ENCODE measurements around the gene ADGRL1.

The ADGRL1 gene

GRCh38 chr19:14113762-14114414 is 92.1 kb downstream of the ADGRL1 start:
- Mint-ChIP-seq H3K36me3 (ENCODE audit: low read depth) (peaks cover 2% of the 10 kb centered on the region), H3K27me3 (no peaks in the 10 kb centered on the region), H3K4me1 (ENCODE audit: low read depth) (peaks cover 43% of the 10 kb centered on the region), H3K27ac (no peak overlapping the region), H3K4me3 (no peak overlapping the region), H3K9me3 (no peaks in the 10 kb centered on the region)

DNA sequence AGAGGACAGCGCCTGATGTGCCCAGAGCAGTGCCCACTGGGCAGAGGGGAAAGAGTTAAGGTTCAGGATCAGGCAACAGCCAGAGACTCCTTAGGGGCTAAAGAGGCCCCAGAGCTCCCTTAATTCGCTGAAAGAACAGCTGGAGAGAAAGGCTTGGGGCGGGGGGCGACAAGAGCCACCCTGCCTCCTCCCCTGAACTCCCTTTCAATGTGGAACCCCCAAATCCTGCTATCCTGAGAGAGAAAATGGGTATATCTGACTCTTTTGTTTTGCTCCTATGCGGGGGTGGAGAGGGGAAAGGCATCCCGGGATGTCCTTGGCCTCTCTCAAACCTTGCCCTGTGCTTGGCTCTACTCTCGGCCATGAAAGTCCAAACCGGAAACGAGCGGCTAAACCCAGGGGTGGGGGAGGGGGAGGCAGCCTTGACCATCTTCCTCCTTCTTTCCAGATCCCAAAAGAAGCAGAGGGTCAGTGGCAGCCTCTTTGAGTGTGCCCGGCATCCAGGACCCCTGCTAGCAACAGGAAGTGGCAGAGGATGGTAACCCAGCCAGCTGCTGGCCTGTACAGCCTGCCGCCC is 93.1 kb downstream of the ADGRL1 start:
- no peak overlapping the region for H3K27ac Mint-ChIP-seq

DNA sequence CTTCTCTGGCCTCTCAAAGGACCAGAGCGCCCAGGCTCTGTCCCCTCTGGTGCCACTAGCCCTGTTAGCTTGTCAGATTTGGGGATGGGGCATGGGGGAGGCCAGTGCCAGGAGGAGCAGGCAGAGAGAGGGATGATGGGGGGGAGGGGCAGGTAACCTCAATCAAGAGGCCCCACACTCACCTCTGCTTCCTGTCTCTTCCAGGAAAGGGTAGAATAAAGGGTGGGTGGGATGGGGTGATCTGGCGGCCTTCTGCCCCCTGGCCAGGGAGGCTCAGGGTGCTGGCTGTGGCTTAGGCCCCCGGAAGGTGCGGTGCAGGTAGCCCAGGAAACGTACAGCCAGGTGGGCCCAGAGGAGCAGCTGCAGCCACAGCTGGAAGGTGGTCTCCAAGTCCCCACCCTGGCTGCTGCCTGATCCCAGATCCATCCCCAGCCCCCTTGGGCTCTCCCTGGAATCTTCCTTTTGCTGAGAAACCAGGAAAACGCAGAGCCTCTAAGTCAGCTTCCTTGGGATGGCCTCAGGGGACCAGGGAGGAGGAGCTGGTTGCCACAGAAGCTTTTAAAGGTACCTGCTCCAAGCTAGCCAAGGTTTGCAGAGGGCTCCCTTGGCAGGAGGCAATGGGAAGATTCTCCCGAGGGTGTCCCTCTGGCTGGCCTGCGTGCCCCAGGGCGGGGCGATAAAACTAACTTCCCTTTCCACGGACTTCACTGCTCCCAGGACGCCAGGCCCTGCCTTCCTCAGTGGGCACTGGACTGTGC is 93.7 kb downstream of the ADGRL1 start:
- Mint-ChIP-seq H3K27me3 (no peaks in the 10 kb centered on the region), H3K27ac (no peak overlapping the region), H3K36me3 (ENCODE audit: low read depth) (no peaks in the 10 kb centered on the region), H3K4me1 (ENCODE audit: low read depth) (peaks cover 37% of the 10 kb centered on the region), H3K9me3 (no peaks in the 10 kb centered on the region), H3K4me3 (no peak overlapping the region)

More for the DNA sequence above, 93.1 kb downstream of the ADGRL1 start:
- no peaks in the 10 kb centered on the region for H3K9me3 Mint-ChIP-seq
- H3K27me3 Mint-ChIP-seq: no peaks in the 10 kb centered on the region
- H3K4me3 Mint-ChIP-seq: no peak overlapping the region
- H3K36me3 Mint-ChIP-seq (ENCODE audit: low read depth): no peaks in the 10 kb centered on the region
- H3K4me1 Mint-ChIP-seq (ENCODE audit: low read depth): peaks cover 37% of the 10 kb centered on the region

DNA sequence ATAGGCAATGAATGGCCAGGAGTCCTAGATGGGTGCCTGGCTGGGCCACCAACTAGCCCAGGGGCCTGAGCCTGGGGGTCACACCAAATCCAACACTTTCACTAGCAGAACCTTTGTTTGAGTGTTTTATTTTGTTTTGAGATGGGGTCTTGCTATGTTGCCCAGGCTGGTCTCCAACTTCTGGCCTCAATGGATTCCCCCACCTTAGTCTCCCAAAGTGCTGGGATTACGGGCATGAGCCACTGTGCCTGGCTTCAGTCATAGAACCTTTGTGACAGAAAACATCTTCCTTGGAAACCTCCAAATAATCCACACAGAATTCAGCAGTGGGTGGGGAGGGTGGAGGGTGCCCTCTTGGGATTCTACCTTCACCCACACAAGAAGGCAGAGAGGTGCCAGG is 94.5 kb downstream of the ADGRL1 start:
- H3K27ac Mint-ChIP-seq: no peak overlapping the region
- no peaks in the 10 kb centered on the region for H3K27me3 Mint-ChIP-seq
- no peak overlapping the region for H3K4me3 Mint-ChIP-seq
- H3K9me3 Mint-ChIP-seq: no peaks in the 10 kb centered on the region
- H3K36me3 Mint-ChIP-seq (ENCODE audit: low read depth): no peaks in the 10 kb centered on the region
- H3K4me1 Mint-ChIP-seq (ENCODE audit: low read depth): peaks cover 32% of the 10 kb centered on the region

DNA sequence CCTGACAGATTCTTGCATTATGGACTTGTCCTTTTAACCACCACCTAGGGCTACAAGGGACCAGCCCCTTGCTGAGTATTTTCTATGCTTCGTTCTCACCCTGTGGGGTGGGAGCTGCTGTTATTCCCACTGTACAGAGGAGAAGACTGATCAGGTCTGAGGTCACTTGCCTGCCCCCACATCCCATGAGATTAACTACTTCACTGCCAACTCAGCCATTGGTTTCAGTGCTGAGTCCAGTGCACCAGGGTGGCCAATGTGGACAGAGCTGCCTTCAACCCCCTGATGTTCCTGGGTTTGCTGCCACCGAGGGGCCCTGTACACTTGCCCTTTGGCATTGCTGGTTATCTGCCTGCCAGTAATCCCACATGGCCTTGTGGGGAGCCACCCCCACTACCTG is 95.3 kb downstream of the ADGRL1 start:
- no peaks in the 10 kb centered on the region for H3K36me3 Mint-ChIP-seq (ENCODE audit: low read depth)
- H3K27me3 Mint-ChIP-seq: no peaks in the 10 kb centered on the region
- peaks cover 24% of the 10 kb centered on the region for H3K4me1 Mint-ChIP-seq (ENCODE audit: low read depth)
- no peak overlapping the region for H3K4me3 Mint-ChIP-seq
- no peak overlapping the region for H3K27ac Mint-ChIP-seq
- no peaks in the 10 kb centered on the region for H3K9me3 Mint-ChIP-seq

- Mint-ChIP-seq H3K27ac (no peak overlapping the region), H3K27me3 (no peaks in the 10 kb centered on the region), H3K4me1 (ENCODE audit: low read depth) (peaks cover 6% of the 10 kb centered on the region), H3K4me3 (no peak overlapping the region), H3K36me3 (ENCODE audit: low read depth) (peaks cover 4% of the 10 kb centered on the region), H3K9me3 (no peaks in the 10 kb centered on the region)
Observed at GRCh38 chr19:14107581-14108461, 98.1 kb downstream of the ADGRL1 start.

- Mint-ChIP-seq H3K27me3 (no peaks in the 10 kb centered on the region), H3K4me1 (ENCODE audit: low read depth) (peaks cover 3% of the 10 kb centered on the region), H3K27ac (no peak overlapping the region), H3K9me3 (no peaks in the 10 kb centered on the region), H3K36me3 (ENCODE audit: low read depth) (peaks cover 4% of the 10 kb centered on the region), H3K4me3 (no peak overlapping the region)
Observed at GRCh38 chr19:14106840-14107239, 99.1 kb downstream of the ADGRL1 start.

GRCh38 chr19:14105680-14106079 is 100.3 kb downstream of the ADGRL1 start:
- H3K36me3 Mint-ChIP-seq (ENCODE audit: low read depth): peaks cover 6% of the 10 kb centered on the region
- H3K27me3 Mint-ChIP-seq: no peaks in the 10 kb centered on the region
- H3K4me1 Mint-ChIP-seq (ENCODE audit: low read depth): no peaks in the 10 kb centered on the region
- no peaks in the 10 kb centered on the region for H3K9me3 Mint-ChIP-seq
- H3K4me3 Mint-ChIP-seq: no peak overlapping the region
- H3K27ac Mint-ChIP-seq: no peak overlapping the region

DNA sequence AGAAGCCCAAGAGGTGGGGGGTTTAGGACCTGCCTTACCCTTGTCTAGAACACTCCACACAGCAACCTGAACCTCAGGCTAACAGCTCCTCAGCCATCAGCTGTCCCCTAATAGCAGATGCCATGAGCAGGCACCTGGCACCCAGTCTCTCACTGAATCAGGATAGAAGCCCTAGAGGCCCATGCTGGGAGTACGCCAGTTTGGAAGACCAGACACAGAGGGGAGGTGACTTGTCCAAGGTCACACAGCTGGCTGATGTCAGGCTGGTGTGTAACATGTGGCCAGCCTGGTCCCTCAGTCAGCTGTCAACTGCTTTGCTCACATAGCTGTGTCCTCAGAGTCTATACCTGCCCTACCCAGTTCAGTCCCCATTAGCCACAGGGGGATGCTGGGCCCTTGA is 102.7 kb downstream of the ADGRL1 start:
- Mint-ChIP-seq H3K4me3 (no peak overlapping the region), H3K9me3 (no peaks in the 10 kb centered on the region), H3K27me3 (no peaks in the 10 kb centered on the region), H3K27ac (no peak overlapping the region), H3K4me1 (ENCODE audit: low read depth) (no peaks in the 10 kb centered on the region), H3K36me3 (ENCODE audit: low read depth) (peaks cover 8% of the 10 kb centered on the region)

DNA sequence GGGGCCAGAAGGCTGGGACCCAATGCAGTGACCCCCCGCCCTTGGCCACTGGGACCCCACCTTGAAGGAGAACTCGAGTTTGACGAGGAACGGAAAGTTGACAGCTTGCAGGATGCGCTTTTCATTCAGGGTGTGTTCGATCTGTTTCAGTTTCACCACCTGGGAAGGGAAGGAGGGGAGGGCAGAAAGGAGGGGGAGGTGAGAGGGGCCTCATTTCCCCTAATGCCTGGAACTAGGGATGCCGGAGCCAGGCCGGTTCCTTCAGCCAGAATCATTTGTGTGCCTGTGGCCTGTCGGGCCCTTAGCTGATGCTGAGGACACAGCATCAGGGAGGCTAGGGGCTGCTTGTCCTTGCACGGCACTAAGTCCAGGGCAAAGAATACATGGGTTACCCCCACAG is 103.2 kb downstream of the ADGRL1 start:
- Mint-ChIP-seq H3K9me3 (no peaks in the 10 kb centered on the region), H3K4me3 (no peak overlapping the region), H3K27ac (no peak overlapping the region), H3K4me1 (ENCODE audit: low read depth) (no peaks in the 10 kb centered on the region), H3K27me3 (no peaks in the 10 kb centered on the region), H3K36me3 (ENCODE audit: low read depth) (peaks cover 8% of the 10 kb centered on the region)

DNA sequence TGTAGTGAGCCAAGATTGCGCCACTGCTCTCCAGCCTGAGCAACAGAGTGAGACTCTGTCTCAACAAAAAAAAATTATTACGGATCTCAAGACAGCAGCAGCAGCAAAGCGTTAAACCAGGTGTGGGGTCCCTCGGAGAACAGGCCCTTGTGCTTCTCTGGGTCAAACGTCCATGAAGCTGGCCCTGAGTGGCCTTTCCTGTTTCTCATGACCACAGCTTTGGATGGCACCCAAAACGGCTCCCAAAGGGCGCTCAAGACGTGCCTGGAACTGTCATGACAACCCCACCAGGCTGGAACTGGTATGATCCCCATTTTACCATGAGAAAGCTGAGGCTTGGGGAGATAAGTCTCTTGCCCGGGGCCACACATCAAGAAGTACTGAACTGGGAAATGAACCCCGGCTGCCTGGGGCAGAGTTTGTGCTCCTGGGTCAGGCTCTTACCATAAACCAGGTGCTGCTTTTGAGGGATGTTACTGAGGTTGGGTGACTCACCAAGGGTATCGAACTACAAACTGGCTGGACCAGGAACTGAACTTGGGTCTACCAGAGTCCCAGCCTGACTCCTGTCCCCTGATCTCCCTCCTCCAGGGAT is 103.8 kb downstream of the ADGRL1 start:
- Mint-ChIP-seq H3K27ac (no peak overlapping the region), H3K9me3 (no peaks in the 10 kb centered on the region), H3K4me1 (ENCODE audit: low read depth) (no peaks in the 10 kb centered on the region), H3K4me3 (no peak overlapping the region), H3K27me3 (no peaks in the 10 kb centered on the region), H3K36me3 (ENCODE audit: low read depth) (peaks cover 8% of the 10 kb centered on the region)

DNA sequence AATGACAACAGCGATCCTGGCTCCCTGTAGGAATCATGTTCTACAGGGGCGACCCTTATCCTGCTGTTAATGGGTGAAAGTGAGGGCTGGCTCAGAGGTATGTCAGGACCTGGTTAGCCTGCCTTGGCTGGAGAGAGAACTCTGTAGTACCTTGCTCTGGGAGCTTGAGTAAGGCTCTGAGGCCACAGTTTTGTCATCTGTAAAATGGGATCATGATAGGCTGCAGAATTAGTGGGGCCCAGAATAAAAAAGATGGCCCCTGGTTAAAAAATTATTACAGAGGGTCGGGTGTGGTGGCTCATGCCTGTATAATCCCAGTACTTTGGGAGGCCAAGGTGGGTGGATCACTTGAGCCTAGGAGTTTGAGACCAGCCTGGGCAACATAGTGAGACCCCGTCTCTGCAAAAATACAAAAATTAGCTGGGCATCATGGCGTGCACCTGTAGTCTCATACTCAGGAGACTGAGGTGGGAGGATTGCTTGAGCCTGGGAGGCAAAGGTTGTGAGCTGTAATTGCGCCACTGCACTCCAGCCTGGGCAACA is 104.9 kb downstream of the ADGRL1 start:
- H3K27me3 Mint-ChIP-seq: no peaks in the 10 kb centered on the region
- H3K4me1 Mint-ChIP-seq (ENCODE audit: low read depth): no peaks in the 10 kb centered on the region
- no peaks in the 10 kb centered on the region for H3K9me3 Mint-ChIP-seq
- H3K36me3 Mint-ChIP-seq (ENCODE audit: low read depth): peaks cover 13% of the 10 kb centered on the region
- no peak overlapping the region for H3K4me3 Mint-ChIP-seq
- no peak overlapping the region for H3K27ac Mint-ChIP-seq

All from stimulated activated naive CD8-positive, alpha-beta T cell treated with anti-CD3 and anti-CD28 coated beads, Interleukin-15, Interleukin-2, amounts not matched to agents 100 ng/mL and 50 ng/mL, for 24 hours (primary cell).